Activated CD8-positive, alpha-beta memory T cell treated with anti-CD3 and anti-CD28 coated beads, Interleukin-2, amount 50 U/mL, for 24 hours (primary cell): Measurements from ENCODE around the gene GPRIN2.

ENCODE experiments used
- DNase-seq: peaks from one replicate; pipeline ENCODE4 v3.0.0-alpha.2; 2020; ENCODE audit errors: extremely low read depth

GPRIN2 gene

DNA sequence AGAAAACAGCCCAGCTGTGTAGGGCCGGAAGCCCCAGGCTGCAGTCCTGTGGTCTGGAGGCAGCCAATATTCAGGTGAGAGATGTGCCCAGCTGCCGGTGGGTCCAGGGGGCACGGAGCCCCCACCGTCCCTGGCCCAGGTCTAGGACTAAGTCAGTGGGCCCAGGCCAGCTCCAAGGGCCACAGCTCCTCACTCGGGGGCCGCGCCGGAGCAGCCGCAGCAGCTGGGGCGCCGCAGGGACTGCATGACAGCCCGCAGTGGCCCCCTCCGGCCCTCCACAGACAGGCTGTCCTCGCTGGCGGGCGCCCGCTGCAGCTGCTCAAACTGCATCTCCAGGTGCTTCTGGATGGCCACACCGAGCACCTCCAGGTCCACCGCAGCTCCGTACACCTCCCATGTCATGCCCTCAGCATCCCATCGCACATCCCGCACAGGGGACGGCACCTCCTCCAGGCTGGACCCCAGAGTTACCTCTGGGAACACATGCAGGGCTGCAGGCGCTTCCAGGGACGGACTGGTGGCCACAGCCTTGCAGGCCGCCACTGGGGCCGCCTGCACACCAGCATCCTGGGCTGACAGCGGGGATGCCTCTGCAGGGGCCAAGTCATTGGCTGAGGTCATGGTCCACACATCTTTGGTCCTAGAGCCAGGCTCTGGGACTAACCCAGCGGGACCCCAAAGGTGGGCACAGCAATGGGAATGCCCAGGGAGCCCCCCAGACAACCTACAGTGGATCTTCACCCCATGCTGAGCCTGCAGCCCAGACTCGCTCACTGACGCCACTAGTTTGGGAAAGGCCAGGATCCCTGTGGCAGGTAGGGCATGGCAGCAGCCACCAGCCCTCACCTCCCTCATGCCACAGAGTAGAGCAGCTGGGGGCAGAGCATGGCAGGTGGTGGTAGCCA, 7.0 kb downstream of the GPRIN2 start:
- no peak for DNase-seq

DNA sequence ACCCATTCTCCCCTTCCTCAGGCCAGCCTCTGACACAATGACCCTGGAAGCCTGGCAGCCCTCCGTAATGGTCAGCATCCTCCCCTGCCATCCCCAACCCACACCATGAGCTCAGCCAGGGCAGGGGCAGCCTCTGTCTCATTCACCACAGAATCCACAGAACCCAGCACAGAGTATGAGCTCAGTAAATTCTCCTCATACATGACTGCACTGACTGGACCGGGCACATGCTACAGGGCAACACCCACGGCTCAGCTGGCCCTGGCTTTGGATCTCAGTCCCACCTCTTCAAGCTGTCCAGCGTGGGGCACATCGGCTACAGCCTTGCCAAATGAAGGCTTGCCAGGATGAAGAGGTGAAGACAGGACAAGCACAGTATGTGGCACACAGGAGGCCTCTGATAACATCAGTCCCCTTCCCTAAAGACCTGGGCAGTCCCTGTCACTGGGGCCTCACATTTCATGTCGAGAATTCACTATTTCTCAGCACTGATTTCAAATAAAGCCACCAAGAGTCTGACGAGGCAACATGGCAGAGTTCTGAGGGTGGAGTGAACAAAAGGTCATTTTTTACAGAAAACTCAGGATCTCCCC, 7.9 kb downstream of the GPRIN2 start:
- DNase-seq: no peak

DNA sequence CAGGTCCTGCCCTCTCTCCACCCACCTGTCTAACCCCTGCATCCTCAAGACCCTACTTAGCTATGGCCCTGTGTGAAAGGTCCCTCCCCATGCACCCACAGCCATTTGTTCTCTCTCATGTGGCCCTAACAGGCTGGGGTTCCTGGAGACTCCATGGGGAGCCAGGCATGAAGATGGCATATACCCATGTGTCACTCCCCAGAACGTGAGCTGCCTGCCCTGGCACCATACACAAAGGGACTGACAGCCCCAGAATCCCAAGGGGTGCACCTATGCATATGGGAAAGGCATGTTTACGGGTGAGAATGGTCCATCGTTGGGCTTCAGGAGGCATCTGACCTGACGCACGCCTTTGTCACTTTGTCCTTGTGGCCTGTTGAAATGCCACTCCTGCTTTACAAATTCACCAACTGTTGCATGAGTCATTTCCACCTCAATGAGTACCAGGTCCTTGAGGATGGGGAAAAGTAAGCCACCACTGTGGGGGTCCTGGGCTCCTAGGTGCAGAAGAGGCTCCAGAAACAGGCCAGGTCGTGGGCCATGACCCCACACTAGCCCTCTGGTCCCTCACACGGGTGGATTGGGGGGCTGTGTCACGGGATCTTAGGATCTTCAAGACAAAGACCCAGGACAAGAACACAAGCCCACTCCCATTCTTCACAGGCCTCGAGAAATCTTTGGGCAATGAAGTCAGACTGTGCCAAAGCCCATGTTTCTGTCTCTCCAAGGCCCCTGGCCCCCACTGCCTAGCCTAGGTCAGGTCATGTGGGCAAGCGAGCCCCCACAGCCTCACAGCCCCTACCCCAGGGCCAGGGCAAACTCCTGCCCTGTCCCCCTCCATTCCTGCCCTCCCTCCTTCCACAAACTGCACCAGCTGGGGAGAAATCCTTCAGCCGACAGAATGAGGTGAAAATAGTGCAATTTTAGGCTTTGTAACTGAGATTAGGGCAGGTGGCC, 8.6 kb downstream of the GPRIN2 start:
- DNase-seq: no peak

DNA sequence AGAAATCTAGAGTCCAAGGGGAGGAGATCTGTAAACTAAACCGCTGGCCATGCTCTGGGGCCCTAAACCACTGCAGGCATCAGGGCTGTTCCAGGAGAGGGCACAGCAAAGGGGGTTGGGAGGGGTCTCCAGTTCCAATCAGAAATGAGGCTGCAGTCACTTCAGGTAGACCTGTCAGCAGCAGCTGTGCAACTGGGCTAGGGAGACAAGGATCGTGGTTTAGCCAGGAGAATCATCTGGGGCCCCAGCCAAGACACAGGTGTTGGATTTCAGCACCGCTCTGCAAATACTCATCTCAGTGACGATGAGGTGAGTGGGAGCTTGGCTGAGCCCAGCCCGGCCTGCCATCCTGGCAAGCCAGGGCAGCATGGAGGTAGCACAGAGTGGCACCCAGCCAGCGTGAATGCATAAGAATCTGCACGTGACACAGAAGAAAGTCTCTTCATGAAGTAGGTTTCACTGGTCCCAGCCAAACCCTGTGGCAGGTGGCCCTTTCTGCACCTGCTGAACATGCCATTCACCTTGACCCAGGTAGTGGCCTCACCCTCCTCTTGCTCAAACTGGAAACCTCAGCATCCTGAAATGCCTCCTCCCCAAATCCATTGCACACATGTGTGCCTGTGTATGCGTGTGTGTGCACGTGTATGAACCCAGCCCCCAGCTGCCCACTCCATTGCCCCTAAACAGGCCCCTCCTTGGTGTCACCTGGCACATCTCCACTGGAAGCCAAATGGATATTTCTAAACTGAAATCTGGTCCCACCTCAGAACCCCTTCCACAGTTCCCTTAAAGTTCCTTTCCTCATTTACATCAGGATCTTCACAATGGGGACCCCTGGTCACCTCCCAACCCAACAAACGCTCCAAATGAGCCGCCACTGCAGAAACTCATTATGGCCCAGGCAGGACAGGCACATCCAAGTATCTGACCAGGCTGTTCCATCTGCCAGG, 9.6 kb downstream of the GPRIN2 start:
- DNase-seq: no peak

DNA sequence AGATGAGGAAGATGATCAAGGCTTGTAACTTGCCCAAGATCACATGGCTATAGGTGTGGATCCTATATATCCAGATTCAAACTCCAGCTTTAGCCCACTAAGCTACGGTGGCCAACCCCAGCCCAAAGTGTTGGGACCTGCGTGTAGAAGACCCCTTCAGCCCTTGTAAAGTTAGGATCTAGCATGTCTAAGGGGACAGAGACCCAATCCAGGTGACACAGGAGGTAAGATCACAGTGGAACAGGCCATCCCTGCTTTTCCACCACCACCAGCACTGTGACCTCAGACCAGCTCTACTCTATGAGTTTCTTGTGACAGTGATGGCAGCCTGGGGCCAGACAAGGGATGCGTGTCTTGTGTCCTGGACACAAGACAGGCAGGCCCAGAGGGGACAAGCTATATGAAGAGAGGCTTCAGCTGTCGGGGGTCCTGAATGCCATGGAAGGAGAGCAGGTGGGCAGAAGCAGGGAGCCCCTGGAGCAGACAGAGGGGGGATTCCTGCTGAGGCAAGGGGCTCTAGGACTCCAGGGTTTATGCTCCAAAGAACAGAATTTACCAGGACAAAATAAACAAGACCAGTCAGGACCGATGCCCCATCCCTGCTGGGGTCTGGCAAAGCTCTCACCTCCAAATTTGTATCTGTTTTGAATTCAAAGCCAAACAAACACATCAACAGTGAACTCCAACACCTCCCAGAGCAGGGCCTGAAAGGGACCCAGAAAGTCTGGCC, 10.4 kb downstream of the GPRIN2 start:
- no peak for DNase-seq

DNA sequence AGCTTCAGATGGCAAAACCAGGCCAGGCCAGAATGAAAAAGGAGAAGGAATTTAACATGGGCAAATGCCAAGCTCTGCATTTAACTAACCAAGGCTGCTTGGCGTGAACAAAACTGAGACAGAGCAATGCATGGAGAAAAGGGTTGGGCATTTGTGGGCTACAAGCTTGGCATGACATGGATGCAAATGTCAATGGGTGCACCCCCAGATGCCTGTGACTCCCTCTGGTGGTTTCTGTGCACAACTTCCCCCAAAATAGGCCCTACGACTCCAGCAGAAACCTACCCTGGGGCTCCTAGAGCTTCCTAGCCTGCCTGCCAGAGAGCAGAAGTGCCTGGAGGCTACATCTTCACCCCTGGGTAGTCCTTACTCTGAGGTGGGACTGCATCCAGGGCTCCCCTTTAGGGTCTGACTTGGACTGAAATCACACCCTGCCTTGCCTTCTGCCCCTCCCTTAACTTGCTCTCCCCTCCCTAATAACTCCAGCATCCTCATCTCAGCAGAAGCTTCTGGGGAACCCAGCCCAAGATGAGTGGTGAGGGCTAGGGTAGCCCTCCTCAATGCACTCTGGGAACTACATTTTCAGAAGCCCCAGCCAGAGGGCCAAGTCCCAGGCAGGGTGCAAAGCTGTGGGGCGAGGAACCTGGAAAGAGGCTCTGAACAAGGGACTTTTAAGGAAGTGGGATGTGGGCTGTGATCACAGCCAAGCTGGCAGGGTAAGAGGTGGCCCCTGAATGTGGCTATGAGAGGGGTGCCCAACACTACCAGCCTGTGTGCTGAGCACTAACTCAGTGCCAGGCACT, 11.3 kb downstream of the GPRIN2 start:
- no peak for DNase-seq

DNA sequence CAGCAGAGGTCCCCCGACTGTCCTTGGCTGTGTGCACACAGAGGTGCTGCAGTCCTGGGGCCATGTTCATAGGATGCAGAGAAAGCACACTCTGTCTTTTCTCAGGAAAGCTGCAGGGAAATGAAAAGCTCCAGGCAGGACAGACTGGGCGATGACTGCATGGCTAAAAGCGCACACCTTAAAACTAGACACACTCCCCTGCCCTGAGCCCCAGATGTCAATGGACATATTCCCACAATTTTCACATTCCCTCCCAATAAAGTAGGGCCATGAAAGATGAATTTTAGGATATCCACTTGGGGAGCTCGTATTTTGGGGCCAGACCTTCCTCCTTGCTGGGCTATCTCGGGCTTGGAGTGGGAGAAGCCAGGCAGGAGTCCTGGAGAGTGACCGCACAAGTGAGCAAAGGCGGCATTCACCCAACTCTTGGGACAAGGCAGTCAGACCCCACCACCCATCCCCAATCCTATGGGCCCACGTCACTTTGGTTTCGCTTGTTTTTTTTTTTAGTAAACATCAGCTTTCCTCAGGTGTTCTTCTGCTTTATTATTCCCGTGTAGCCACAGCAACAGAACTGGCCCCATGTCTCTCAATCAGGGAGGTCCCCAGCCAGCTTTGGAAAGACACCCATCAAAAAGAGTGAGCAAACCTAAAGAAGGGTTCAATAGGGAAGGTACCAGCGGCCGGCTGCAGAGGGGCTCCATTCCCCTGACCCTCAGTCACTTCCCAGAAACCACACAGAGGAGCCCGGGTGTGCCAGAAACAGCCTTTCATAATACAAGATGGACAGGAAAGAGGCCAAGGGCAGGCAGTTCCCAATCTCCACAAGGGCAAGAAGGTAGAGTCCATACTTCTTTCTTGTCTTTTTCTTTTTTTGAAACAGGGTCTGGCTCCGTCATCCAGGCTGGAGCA, 12.7 kb downstream of the GPRIN2 start:
- DNase-seq: no peak

DNA sequence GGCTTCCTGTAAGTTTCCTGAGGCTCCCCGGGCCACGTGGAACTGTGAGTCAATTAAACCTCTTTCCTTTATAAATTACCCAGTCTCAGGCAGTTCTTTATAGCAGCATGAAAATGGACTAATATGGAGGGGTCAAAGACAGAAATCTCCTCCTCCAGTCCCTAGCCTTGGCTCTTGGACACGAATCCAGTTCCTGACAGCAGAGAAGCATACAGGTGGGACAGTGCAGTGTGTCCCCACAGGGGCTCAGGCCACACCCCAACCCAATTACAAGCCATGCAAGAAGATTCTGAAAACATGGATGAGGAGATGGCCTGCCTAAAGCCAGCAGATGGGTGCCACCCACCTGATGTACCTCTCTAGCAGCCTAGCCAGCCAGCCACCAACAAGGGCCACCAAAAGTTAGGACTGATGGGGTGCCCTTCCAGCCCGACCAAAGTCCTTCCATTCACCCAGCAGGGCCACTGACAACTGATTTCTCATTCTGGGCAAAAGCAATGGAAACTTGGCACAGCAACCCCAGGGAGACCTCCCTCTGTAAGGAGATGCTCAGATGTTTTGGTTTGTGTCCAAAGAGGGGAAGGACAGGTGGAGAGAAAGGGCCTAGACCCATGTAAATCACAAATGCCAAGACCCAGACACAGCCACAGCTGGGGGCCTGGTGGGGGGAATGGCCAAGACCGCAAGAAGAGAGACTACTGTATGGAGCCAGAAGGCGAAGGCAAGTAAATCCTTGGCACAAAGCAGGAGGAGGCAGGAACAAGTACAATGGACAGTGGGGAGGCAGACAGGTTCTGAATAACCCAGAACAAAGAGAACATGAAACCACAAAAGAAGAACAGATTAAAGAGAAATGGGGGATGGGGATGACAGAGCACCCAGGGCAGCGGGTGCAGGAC, 13.6 kb downstream of the GPRIN2 start:
- DNase-seq: no peak

DNA sequence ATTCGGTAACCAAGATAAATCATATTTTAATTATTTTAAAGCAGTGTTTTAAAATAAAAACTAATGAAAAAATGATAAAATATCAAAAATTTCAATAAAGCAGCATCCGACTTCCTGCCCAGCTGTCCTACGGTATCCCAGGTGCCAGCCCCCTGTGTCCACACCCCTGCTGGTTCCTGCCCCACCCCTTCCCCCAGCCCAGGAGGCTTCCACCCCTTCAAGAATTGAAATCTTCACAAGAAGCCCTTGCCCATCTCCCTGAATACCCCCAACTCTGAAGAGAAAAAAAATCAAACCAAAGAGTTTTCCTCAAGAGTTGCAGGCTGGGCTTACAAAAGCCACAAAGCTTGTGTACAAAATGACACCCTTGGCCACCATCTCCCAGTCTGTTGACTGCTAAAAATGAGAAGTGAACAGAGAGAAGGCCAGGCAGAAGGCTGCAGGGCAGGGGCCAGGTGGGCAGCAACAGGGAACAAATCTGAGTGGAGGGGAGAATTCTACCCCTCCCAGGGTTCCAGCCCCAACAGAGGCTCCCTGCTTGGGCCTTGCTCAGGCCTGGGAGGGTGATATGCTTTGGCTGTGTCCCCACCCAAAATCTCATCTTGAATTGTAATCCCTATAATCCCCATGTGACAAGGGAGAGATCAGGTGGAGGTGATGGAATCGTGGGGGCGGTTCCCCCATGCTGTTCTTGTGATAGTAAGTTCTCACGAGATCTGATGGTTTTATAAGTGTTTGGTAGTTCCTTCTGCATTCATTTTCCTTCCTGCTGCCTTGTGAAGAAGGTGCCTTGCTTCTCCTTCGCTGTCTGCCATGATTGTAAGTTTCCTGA, 14.5 kb downstream of the GPRIN2 start:
- no peak for DNase-seq

DNA sequence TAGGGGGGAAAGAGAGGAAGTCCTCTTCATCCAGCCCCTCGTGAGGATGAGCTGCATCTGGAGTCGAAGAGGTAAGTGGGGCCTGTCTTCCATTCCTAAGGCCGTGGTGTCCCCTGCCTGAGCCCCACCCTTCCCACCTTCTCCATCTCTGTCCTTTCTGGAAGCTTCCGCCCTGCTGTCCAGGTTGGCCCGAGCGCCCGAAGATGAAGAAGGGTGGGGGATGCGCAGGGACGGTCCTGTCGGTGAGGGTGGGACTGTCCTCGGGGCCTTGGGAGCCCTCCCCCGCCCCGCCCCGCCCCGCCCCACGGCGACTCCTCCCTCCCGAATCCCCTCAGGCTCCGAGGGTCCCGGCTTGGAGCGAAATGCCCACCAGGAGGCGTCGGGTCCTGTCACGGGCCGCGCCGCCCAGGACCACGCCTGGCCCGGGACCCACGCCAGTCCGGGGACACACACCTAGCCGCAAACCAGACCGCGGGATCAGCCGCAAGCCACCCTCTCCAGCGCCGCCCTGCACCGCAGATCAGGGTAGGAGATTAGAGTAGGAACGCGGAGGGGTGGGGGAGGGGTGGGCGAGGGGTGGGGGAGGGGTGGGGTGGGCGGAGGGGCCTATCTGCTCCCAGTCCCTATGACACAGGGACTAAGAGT, 15.3 kb downstream of the GPRIN2 start:
- DNase-seq: no peak

DNA sequence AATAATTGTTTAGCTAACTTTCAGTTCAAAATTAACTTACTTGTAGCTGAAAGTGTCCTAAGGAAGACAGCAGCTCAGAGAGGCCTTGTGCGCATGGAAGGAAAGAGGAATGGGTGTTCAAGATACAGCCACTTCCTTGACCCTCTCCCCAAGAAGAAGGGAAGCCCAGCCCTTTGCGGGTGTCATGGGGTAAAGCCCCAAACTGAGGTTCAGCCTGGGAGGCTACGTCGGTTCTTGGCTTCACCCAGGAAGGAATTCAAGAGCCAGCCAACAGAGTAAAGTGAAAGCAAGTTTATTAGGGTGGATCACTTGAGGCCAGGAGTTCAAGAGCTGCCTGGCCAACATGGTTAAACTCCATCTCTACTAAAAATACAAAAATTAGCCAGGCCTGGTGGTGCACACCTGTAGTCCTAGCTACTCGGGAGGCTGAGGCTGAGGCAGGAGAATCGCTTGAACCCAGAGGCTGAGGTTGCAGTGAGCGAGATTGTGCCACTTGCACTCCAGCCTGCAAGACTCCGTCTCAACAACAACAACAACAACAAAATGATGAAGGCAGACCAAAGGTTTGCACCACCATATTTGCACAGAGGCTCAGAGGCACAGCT, 15.9 kb downstream of the GPRIN2 start:
- no peak for DNase-seq

DNA sequence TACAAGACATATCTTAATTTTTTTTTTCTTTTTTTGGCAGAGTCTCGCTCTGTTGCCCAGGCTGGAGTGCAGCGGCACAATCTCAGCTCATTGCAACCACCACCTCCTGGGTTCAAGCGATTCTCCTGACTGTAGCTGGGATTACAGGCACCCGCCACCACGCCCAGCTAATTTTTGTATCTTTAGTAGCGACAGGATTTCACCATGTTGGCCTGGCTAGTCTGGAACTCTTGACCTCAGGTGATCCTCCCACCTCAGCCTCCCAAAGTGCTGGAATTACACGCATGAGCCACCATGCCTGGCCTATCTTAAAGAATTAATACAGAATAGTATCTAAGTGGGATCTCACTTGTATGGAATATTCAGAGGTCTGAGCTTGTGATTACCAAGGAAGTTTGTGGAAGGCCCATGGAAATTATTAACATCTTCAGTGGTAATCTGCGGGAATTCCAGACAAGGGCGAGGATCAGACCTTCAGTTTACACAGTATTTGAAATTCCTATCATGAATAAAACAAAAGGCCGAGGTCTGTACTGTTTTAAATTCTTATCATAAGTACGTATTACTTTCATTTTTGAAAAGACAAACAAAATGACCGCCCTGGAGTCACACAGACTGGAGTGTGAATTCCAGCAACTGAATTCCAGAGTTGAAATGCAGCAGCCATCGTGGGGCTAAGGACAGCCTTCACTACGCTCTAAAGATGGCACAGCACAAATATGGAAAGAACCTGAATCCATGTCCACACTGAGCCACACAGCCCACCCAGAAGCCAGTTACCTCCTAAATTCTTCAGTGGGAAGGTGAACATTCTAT, 16.7 kb downstream of the GPRIN2 start:
- DNase-seq: no peak

DNA sequence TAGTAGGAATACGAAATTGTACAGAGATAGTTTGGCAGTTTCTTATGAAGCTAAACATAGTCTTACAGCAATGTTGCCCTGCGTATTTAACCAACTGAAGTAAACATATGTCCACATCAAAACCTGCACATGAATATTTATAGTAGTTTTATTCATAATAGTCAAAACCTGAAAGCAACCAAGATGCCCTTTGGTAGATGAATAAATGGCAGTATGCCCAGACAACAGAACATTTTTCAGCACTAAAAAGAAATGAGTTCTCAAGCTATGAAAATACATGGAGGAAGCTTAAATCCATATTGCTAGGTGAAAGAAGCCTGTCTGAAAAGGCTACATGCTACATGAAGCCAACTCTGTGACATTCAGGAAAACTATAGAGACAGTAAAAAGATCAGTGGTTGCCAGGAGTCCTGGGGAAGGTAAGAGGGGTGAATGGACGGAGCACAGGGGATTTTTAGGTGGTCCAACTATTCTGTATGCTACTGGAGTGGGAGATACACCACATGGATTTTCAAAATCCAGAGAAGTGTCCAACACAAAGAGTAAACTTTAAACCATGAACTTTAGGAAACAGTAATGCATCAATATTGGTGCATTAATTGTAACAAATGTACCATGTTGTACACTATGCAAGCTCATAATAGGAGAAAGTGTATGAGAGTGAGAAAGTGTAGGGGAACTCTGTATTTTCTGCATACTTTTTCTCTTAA, 17.6 kb downstream of the GPRIN2 start:
- DNase-seq: no peak

DNA sequence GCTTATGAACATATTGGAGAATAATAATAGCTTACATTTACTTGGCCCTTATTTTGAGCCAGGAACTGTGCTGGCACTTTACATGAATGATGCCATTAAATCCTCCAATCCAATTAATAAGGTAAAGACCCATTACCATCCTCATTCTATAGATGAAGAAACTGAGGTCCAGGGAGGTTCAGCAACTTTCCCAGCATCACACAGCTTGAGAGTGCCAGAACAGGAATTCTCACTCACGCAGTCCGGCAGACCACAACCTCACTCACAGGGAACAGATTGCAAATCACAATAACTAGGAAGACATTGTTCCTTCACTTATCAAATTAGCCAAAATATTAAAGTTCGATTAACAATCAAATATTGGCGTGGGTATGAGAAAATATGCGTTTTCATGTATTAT, 18.3 kb downstream of the GPRIN2 start:
- no peak for DNase-seq
